Non-pigmented ciliary epithelial cell (primary cell): ENCODE data around the gene DNAH2.

Experiments used
- DNase-seq: peaks from one replicate; pipeline ENCODE4 v3.0.0-alpha.2; 2010; ENCODE audit warnings: low read depth

The DNAH2 gene

DNA sequence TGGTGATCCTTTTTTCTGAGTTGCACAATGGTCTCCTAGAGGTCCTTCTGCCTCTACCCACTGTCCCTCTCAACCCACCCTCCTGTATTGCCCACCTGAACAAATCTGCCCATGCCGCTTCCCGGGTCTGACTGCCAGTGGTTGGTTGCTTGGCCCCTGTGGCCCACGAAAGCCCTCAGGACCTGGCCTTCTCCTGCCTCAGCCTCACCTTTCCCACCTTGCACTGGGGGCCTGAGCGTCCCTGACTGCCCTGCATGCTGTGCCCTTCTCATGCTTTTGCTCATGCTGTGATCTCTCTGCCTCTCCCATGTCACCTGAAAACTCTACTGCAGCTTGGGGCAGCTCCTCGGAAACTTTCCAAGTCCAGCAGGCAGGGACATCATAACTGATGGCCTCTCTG, 102.7 kb downstream of the DNAH2 start:
- DNase-seq, result no peak

DNA sequence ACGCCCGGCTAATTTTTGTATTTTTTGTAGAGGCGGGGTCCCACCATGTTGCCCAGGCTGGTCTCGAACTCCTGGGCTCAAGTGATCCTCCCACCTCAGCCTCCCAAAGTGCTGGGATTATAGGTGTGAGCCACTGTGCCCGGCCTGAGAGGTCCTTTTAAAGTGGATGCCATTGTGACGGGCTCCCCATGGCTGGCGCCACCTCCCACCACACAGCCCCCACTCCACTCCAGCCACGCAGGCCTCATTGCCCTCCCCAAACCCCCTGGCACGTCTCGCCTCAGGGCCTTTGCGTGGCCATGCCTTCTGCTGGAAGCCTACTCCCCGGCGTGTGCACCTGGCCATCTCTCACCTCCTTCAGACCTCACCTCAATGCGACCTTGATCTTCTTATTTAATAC, 104.6 kb downstream of the DNAH2 start:
- no peak for DNase-seq

DNA sequence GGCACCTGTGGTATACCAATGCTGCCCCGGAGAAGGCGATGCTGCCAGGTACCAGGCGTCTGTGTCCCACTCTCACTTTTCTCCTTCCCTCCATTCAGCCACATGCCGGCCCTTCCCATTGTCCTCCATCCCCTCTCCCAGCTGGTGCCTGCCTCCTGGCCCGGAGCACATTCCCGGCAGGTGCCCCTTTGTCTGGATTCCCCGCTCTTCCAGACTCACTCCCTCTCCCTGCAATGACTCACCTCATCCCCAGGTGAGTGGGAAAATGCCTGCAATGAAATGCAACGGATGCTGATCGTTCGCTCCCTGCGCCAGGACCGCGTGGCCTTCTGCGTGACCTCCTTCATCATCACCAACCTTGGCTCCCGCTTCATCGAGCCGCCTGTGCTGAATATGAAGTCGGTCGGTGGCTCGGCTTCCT, 106.0 kb downstream of the DNAH2 start:
- DNase-seq, result no peak

DNA sequence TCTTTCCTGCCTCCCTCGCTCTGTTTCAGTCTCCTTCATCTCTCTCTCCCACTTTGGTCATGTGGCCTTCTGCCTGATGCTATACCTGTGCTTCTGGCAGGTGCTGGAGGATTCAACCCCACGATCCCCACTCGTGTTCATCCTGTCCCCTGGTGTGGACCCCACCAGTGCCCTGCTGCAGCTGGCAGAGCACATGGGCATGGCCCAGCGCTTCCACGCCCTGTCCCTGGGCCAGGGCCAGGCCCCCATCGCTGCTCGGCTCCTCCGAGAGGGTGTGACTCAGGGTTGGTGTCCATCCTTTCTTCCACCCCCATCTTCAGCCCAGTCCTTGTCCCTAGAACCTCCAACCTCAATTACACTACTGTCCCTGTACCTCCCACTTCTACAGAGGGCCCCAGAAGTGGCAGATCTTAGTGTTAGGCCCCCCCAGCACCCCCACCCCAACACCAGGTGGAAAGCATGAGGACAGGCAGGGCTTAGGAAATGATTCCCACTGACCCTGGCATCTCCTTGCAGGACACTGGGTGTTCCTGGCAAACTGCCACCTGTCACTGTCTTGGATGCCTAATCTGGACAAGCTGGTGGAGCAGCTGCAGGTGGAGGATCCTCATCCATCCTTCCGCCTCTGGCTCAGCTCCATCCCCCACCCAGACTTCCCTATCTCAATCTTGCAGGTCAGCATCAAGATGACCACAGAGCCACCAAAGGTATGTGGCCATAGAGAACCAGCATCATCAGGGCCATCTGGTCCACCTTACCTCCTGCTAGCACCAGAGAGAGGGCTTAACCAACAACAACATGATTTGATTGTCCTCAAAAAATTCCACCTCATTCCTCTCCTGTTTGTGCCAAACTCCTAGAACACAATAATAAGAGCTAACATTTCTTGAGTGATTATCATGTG, 106.7 kb downstream of the DNAH2 start:
- no peak for DNase-seq

DNA sequence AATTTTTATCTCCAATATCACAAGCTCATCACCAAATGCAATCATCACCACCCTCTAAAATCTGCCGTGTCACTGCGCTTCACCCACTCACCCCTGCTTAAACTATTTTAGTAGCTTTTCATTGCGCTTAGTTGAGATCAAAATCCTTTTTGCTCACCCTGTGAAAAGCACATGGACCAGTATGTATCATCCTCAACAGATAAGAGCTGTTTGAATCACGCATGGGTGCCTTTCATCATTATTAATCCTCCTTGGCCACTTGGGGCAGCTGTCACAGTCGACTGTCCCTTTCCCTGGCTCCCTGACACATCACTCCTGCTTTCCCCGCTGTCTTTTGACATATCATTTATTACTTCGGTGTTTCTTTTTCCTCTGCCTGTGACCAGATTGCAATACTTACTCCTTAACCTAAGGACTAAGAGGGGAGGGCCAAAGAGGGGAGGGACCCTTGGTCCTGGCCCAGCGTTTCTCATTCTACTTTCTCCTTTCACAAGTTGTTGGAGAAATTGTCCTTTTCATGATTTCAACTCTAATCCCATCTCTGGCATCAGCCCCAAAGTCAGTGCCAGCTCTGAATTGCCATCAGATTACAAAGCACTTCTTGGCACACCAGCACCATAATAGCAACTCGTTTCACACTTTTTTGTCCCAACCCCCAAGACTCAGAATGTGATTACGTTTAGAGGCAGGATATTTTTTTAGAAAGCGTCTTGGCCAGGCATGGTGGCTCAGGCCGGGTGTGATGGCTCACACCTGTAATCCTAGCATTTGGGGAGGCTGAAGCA, 107.9 kb downstream of the DNAH2 start:
- DNase-seq, result no peak

DNA sequence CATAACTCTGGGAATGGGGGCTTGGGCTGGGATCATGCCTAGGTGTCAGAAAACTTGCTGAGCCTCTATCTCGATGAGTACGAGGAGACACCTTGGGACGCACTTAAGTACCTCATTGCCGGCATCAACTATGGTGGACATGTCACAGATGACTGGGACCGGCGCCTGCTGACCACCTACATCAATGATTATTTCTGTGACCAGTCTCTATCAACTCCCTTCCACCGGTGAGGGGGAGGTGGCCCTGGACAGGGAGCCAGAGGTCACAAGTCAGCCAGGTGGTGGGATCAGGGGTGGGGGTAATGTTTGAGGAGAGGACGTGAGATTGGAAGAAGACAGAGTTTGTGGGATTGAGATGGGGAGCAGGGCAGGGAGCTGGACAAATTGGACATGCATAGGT, 113.1 kb downstream of the DNAH2 start:
- no peak for DNase-seq

DNA sequence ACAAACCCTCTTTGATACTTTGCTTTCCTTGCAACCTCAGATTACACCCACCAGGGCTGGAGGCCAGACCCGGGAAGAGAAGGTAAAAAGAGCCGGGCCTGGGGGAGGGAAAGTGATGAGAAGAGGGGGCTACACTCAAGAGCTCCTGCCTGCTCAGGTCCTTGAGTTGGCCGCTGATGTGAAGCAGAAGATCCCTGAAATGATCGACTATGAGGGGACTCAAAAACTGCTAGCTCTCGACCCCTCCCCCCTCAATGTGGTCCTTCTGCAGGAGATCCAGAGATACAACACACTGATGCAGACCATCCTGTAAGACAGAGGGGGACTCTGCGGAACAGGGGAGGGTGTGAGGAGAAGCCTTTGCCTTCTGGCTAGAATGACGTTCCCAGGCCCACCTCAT, 113.7 kb downstream of the DNAH2 start:
- DNase-seq, result no peak

DNA sequence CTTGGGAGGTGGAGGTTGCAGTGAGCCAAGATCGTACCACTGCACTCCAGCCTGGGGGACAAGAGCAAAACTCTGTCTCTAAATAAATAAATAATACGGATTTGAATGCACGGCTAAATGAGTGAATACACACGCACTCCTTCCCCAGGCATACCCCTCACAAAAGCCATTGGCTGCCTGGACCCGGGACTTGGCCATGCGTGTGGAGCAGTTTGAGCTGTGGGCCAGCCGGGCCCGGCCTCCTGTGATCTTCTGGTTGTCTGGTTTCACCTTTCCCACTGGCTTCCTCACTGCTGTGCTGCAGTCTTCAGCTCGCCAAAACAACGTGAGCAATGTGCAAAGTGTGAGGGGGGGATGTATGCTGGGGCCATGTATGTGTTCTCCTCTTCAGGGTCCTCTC, 114.9 kb downstream of the DNAH2 start:
- no peak for DNase-seq

DNA sequence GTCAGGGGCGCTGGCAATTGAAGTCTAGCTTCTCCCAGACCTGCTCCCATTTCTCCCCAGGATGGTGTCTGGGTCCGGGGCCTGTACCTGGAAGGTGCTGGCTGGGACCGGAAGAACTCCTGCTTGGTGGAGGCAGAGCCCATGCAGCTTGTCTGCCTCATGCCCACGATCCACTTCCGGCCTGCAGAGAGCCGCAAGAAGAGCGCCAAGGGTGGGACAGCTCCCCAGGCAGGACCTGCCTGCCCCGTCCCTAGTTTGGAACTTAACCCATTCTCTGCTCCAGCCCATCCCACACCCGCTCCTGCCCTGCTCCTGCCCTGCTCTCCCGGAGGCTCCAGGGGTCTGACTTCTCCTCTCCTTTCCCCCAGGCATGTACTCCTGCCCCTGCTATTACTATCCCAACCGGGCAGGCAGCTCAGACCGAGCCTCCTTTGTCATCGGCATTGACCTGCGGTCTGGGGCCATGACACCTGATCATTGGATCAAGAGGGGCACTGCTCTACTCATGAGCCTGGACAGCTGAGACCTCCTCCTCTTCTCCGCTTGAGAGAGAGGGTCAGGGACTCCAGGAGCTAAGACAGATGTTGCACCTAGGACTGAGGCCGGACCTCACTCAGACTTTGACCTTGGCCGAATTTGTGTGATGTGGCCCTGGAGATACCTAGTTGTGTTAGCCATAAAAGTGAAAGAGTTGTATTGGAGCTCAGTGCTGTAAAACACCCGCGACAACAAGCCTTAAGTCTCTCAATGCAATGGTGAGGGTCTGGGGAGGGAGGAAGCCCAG, 115.7 kb downstream of the DNAH2 start:
- no peak for DNase-seq

DNA sequence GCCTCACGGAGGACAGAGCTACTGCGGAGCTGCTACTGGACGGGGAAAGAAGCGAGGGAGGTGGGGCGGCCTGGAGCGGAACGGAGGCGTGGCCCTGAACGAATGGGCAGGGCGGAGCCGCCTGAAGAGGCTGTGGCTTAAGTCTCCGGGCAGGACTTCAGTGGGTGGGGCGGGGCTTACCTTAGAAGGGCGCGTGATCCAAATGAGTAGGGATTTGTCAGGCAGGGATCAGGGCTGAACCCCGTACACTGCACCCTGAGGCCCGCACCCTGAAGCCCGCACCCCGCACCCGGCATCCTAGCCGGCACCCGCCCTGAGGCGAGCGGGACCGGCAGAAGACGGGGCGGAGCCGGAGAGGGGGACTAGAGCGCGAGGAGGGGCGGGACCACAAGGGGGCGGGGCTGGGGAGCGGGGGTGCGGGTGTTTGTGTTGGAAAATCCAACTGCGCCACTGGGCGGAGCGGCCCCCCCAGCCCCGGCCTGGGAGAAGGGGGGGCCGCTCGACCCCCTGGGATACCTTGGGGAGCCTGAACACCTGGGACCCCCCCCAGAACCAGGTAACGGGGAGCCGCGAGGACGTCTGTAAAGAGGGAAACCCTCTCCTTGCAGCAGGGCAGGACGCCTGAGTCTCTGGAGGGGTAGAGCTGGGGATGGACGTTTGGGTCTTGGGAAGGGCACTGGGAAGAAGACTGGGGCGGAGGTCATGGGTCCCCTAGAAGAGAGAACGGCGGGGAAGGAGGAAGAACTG, 116.4 kb downstream of the DNAH2 start, which contains the start of gene KDM6B:
TSS of gene KDM6B (plus strand) at position 423 of the 747 bp plus-strand sequence. CDS start 11,338 bp downstream, outside the sequence.
- DNase-seq, result no peak

DNA sequence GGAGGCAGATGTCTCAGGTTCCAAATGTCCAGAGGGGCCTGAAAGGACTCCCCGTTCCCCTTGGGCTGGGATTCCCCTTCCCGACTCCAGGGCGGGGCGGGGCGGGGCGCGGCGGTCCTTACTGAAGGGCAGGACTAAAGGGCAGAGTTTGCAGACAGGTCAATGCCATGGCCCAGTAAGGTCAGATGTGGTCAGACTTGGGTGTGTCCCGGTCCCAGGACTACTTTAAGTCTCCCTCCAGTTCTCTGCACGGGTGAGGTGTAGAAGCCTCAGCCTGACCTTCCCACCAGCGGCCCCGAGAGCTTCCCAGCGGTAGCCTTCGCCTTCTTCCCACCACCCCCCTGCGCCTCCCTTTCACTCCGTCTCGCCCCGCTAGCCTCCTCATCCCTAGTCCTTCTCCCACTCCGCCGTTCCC, 117.0 kb downstream of the DNAH2 start:
- no peak for DNase-seq

DNA sequence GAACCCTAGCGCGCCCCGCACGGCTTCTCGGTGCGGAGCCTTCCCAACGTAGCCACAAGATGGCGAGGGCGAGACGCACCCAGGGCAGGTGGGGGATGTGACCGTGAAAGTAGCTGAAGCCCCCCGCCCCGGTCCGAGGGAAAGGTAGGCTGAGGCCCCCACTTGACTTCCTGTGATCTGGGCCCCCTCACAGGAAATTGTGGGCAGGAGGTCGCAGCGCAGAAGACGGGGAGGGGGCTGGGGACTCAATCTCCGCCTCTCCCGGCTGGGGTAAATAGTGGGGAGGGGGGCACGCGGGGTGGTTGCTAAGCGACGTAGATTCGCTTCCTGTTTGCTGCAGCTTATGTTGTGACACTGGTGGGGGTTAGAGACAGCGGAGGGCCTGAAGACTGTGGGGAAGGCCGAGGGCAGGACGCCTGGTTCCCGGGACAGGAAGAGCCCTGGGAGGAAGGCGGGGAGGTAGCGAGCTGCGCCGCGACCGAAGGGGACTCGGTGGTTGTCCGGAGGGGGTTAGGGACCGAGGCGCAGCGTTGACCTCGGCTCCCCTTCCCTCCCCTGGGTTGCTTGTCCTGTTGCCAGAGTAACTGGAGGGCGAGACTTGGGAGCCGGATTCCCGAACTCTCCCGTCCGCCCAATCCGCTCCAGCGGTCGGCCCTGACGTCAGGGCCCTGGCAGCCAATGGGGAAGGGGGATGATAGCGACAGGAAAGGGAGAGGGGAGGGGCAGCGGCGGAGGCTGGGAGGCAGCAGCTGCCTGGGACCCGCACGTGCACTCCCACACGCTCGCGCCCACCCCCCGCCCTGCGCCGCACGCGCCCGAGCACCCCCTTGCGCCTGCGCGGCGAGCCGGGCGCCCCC, 117.6 kb downstream of the DNAH2 start:
- peak; percentile 84 for DNase-seq

DNA sequence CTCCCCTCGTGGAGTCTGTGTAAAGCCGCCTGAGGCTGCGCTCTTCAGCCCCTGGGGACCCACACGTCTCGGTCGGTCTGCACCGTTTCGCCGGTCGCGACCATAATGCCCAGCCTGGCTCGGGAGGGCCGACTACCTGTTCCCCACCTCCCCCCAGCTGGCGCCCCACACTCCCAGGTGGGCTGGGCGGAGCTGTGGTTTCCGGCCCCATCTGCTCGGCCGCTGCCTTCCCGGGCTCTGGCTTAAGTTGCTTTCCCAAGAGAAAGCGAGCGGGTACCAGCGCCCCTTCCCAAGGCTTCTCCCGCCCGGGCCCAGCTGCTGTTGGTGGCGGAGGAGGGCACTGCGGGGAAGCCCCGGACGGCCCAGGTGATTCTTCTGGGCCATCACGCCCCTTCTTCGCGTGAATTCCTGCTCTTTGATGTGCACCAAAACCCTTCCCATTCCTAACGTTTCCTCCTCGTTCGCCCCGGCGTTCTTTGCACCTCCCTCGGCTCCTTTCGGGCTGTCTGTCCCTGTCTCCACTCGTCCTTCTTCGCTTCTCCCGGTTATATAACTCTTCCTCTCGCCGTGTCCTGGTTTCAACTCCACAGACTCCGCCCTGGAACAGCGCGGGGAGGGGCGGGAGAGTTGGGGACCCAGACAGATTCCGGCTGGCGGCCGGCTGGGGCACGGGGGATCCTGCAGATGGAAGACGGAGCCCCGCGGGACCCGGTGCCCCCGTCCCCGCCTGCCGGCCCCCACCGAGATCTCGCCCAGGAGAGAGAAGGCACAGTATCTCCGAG, 118.5 kb downstream of the DNAH2 start:
- DNase-seq, result no peak

DNA sequence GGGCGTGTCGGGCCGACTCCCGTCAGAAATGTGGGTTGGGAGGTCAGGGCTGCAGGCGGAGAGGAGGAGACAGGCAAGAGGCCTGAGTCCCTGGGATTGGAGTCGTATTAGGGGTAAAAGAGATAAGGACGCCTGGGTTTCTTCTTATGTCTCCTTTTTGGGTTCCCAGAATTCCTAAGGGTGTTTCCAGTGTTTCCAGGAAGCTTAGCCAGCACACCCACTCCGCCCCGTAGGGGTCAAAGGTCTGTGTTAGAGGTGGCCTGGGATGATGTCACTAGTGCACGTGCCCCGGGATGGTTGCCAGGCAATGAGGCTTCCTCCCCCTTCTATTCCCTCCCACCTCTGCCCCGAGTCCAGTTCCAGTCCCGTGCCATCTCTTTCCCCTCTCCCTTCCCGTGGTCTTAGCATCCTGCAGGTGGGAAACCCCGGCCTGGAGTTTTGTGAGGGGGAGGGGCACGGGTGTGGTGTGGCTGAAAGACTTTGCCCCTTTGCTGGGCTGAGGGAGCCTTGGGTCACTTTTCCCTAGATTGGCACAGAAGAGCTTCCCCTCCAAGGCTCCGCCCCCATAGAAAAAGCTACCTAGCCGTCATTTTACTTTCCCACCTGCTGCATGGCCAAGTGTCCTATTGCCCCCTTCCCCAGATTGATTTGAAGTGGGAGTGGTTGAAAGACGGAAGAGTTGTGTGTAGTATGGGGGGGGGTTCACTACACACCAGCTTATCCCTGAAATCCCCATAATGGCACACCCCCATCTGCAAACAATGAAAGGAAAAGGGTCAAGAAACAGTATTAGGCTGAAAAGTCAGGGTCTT, 119.3 kb downstream of the DNAH2 start:
- no peak for DNase-seq

DNA sequence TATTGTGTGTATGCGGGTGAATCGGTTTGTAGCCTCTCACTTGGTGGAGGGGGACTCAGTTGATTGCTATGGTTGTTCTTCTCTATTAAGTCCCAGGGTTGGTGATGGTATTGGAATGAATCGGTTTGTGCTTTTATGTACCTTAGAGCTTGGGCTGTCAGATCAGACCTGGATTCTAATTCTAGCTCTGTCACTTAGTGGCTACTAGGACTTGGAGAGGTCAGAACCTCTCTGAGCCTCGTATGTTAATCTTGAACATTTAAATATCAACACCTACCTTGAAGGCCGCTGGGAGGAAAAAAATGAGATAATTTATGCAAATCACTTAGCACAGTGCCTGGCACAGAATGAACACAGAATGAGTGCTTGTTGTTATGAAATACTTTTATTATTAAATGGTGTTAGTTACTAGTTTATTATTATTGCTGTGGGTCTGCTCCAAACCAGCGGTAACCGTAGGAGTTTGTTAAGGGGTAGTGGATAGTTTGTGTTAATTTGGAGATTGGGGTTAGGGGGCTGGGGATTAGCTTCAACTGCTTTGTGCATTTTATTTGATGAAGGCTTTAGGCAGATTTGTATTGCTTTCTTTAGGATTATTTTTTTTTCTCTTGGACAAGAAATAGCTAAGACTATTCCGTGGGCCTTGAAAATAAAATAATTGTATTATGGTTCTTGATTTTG, 120.0 kb downstream of the DNAH2 start:
- no peak for DNase-seq

DNA sequence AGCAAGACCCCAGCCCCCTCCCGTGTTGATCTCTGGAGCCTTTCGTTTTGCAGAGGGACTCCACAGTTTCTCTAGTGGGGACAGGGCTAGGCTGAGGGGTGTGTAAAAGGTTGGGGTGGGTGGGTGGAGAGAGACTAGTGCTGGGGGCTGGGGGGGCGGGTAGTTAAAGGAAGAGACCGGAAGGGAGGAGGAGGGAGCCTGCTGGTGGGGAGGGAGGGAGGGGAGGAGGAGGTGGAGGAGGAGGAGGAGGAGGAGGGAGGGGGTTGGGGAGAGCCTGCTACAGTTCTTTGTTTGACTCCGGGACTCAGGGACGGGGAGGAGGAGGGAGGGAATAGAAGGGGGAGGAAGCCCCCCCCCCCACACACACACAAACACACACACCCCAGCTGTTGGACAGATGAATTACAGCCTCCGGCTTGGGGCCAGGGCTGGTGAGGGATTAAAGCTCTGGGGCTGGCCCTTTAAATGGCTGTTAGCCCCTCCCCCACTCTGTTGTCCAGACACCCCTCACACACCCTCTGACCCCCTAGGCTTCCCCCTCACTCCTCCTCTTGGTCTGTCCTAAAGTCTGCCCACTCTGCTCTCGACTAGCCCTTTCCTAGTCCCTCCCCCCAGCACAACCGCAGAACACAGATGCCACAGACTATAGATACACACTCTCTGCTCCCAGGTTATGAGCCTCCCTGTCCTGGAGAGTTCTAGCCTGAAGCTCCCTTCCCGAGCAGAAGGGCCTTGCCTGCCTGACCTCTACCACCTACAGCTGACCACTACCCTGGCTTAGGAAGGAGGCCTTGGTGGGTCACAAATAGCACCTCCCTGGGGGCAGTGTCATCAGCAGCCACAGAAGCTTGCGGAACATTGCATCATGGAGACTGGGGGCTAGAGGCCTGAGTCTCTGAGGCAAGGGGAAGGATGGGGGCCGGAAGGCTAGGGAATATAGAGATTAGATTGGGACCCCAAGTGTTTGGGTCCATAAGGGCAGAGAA, 120.8 kb downstream of the DNAH2 start:
- DNase-seq, result no peak
